Renal pelvis (tissue), 4 donors: ENCODE results near the gene ADAM15. TPM values are rescaled to one million over a fixed set of nuclear protein-coding genes. Genes with fewer than 3 reads are reported as not detected.

Source experiments
- DNase-seq: peaks from one replicate; pipeline ENCODE4 v3.0.0-alpha.2; 2013
- polyA plus RNA-seq, 3 donors: library from polyadenylated mRNA; unstranded; fragments of 120-200 nt; gene quantifications; one replicate each; pipeline ENCODE4 v1.2.1, GENCODE V29; 2013; ENCODE audit not compliant: insufficient read length in 3 of 3

The ADAM15 gene
- polyA plus RNA-seq, 3 donors = 57.5 to 62.8 (median 58.0) TPM

DNA sequence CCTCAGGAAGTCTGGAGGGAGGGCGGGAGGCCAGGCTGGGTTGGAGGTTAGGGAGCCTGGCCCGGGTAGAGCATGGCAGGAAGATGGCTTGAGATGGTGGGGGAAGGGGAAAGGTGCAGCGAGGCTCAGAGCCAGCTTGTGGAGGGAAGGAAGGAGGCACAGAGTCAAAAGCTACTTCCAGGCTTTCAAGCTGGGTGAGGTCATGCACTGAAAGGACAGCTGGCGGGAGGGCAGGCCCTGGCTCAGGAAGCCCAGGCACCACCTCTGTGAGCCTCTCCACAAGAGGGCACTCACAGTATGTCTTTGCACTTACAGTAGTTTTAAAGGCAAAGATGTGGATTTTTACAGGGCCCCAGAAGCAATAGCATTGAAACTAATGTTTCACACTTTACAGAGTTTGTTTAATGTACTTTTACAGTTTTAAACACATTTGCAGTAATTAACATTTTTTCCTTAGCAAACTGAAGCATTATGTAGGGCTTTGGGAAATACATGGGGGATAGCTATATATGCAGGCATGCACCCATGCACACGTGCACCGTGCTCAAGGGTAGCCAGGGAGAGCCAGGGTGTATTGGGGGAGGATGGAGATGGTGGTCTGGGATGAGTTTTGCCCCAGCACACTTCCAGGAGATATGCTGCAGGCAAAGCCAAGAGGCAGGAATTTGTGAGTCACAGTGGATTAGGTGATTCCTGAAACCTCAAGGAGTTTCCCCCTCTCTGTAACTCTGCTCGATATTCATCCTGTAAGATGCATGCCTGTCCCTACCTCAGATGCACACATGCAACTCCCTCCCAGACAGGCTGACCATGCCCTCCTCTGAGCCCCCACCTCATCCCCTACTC is 6.1 kb upstream of the ADAM15 start:
- peak; percentile 36 for DNase-seq

DNA sequence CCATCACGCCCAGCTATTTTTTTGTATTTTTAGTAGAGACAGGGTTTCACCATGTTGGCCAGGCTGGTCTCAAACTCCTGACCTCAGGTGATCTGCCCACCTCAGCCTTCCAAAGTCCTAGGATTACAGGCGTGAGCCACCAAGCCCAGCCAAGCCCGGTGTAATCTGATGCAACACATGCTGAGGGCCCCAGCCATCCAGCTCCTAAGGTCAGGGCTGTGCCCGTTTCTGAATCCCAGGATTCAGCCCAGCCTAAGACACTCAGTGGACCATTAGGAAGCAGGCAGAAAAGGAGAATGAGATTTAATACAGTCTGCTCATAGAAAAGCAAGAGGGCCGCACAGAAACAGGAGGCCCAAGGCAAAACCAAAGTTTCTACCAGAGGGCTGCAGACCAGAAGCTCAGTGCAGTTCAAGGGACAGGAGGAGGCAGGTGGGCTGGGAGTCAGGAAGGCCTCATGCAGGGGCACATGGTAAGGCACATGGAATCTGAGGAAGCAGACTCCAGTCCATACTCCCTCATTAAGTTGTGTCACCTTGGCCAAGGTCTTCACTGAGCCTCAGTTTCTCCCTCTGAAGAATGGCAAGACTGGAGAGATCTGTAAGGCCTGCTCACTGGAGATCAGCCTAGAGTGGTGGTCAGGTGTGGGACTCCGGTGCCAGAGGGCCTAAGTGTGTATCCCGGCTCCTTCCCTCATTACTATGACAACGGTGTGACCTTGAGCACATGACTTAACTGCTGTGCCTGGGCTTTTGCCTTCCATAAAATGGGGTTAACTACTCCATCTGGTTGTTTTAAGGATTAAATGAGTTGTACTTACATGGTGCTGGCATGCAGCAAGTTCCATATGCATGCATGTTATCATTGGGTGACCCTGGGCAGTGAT is 2.4 kb upstream of the ADAM15 start:
- DNase-seq = no peak

DNA sequence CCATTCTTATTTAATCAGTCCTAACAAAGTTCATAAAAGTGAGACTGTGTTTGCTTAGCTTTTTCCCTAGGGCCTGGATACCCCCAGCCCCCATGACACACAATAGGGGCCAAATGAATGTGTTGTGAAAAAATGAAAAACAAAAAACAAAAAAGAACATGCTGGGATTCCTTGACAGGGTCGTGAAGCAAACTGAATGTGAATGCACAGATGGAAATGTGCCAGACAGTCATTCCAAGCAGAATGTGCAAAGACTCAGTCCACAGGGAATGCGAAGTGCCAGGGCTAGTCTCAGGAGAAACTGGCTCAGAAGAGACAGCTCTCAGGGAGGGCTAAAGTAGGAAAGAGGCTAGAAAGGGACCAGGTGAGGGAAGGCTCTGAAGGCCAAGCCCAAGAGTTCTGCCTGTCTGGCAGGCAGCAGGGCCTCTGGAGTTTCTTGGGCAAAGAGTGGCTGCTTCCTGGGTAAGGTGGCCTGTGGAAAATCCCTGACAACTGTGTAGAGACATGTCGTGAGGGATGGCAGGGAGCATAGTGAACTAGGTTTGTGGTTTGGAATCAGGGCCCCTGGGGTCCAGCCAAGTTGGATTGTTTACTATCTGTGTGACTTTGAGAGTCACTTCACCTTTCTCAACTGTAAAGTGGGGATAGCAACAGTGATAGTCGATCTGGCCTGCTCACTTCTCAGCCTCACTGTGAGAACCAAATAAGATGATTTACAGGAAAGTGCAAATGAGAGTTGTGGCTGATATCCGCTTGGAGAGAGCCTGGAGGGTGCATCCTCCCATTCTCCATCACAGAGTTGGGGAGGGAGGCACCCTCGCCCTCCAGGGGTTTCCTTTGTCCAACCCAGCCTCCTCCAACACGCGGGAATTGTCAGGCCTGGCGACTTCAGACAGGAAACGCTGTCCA is 1.2 kb upstream of the ADAM15 start:
- DNase-seq = no peak

DNA sequence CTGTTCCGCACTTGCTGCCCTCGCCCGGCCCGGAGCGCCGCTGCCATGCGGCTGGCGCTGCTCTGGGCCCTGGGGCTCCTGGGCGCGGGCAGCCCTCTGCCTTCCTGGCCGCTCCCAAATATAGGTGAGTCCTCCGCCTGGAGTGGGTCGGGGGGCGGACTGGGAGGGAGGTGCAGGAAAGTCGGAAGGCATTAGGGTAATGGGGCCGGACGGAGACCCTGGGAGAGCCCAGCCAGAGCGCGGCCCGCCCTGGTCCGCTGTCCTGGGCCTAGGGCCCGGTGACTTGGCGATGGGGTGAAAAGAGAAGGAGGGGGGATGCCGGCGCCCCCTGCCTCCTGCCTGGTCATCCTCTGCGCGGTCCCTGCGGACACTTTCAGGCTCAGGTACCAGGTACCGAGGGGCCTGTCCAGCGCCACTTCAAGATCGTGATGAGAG is 243 bp downstream of the ADAM15 start:
- DNase-seq = no peak

DNA sequence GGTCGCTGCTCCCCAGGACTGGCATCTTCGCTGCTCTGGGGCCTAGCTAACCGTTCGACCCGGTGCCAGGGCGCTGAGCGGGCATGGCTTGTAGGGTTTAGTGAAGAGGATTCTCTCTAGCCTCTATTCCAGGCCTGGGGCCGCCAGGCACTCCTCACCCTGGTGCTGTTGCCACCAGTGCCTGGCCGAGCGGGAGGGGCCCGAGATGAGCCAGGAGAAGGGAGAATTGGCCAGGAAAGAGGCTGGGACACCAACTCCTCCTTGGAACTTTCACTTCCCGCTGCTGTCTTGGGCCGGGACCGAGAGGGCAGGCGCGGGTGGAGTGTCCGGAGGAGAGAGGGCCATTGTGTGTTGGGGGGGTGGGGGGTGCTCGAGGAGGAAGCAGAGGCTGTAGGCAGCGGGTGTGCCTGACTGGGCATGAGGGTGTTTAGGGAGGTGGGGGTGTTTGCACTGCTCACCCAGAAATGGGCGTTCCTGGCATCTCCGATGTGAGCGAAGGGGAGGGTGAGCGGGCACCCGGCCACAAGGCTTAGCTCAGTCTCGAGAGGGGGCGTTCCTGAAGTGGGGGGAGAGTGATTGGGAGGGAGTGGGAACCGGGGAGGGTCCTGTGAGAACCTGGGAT is 772 bp downstream of the ADAM15 start:
- no peak for DNase-seq

DNA sequence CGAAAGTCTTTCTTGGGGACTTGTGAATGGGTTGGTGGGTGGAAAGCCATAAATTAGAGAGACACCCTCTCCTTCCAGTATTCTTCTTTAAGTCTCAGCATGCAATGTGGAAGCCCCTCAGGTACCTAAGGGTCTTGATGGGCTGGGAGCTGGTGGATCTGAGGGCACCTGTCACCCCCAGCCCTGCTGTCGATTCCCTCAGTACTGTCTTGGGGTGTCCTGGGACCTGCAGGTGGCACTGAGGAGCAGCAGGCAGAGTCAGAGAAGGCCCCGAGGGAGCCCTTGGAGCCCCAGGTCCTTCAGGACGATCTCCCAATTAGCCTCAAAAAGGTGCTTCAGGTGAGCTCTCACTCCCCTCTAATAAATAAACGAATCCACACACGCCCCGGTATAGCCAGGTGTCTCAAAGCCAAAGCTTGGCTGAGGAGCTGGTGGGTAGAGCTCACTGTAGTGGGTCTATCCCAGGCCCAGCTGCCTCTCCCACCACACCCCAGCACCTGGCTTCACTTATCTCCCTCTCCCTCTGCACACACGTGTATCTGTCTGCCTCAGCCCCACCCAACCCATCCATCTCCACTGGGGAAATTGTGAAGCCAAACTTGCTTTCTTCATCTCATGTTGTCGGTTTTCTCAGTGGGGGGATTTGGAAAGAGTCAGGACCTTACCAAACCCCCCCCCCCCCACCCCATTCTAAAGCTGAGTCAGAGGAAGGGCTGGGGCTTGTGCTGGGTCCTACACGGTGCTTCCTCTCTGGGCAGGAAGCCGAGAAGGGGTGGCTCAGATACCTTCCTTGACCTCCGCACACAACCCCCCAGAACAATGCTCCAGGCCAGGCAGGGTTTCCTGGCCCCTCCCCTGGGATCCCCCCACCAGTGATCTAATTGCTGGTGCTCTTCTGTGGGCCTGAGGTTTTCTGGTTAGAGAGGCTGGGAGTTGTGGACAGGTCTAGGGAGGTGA is 1.6 kb downstream of the ADAM15 start:
- no peak for DNase-seq

DNA sequence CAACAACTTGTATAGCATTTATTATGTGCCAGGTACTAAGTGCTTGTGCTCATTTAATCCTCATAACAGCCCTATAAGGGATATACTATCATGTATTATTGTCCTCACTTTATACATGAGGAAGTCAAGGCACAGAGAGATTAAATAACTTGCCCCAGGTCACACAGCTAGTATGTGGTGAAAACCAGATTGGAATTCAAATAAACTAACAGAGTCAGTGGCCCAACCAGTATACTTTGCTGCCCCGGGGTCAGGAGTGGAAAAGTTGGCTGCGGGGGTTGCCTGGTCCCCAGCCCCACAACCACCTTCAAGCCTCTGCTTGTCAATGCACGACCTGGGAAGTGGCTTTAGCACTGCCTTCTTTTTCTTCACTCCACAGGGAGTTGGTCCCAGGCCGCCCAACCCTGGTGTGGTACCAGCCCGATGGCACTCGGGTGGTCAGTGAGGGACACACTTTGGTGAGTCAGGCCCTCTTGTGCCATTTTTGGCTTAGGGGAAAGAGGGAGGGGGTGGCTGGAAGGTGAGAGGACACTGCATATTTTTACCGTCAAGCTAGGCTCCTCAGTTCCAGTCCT is 2.5 kb downstream of the ADAM15 start:
- no peak for DNase-seq

DNA sequence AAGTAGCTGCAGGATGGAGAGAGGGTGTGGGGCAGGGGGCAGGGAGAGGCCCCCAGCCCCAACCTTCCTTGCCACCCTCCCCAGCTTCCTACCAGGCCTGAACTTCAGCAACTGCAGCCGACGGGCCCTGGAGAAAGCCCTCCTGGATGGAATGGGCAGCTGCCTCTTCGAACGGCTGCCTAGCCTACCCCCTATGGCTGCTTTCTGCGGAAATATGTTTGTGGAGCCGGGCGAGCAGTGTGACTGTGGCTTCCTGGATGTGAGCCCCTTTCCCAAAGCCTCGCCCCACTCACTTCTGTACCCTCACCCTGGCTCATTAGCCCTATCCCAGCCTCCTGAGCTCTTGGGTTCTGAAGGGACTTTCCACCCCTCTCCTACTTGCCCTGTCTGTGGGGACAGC is 6.0 kb downstream of the ADAM15 start:
- no peak for DNase-seq

DNA sequence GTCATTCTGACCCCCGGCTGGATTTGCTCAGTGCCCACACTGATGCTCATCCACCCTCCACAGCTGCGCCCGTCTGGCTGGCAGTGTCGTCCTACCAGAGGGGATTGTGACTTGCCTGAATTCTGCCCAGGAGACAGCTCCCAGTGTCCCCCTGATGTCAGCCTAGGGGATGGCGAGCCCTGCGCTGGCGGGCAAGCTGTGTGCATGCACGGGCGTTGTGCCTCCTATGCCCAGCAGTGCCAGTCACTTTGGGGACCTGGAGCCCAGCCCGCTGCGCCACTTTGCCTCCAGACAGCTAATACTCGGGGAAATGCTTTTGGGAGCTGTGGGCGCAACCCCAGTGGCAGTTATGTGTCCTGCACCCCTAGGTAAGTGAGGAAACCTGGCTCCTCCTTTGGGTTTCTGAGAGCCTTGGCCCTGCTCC is 6.7 kb downstream of the ADAM15 start:
- DNase-seq = no peak

DNA sequence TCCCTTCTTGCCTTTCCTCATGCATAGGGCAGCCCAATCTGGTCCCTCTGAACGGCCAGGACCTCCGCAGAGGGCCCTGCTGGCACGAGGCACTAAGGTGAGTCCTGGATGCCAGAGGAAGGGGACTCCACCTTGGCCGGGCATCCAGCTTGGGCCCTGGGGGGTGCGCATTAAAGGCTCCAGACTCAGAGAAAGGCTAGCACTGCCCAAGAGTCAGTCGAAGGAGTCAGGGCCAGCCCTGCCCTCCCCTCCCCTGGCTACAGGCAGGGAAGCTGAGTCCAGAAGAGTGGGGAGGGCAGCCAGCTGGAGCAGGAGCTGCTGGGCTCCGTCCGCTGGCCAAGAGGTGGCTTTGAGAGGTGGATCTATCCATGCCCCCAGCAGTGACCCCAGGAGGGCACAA is 9.6 kb downstream of the ADAM15 start:
- no peak for DNase-seq

DNA sequence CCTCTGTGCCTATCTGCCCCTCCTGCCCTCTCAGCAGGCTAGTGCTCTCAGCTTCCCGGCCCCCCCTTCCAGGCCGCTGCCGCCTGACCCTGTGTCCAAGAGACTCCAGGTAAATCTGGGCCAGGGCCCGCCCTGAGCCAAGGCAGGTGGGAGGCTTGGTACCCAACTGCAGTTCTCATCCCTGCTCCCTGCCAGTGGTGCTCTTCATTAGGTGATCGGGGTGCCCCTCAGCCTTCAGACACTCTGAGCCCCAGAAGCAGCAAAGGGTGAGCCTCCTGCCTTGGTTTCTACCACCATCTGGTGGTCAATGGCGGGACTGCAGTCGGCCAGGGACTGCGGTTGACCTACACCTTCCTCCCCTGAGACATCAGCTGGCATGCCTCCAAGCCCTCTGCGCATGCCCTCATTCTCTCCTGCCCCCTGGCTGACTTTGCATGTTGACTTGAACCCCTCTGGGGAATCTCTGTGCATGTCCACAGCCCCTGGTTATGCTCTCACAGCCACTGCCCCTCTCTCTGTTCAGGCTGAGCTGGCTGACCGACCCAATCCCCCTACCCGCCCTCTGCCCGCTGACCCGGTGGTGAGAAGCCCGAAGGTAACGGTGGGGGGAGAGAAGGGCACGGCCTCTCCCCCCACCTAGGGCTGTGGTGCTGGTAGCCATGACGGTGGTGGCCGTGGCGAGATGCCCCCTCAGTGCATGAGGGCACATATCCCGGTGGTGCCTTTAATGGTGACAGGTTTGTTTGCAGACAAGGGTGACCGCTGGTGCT is 10.4 kb downstream of the ADAM15 start:
- DNase-seq = no peak

DNA sequence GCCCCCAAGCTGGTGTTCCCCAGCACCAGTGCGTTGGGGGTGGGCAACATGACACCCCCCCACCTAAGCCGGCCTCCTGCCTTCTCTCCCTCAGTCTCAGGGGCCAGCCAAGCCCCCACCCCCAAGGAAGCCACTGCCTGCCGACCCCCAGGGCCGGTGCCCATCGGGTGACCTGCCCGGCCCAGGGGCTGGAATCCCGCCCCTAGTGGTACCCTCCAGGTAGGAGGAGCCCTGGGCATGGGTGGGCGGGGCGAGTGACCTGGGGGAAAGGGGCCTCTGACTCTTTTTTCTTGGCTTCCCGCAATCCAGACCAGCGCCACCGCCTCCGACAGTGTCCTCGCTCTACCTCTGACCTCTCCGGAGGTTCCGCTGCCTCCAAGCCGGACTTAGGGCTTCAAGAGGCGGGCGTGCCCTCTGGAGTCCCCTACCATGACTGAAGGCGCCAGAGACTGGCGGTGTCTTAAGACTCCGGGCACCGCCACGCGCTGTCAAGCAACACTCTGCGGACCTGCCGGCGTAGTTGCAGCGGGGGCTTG is 11.1 kb downstream of the ADAM15 start:
- no peak for DNase-seq

DNA sequence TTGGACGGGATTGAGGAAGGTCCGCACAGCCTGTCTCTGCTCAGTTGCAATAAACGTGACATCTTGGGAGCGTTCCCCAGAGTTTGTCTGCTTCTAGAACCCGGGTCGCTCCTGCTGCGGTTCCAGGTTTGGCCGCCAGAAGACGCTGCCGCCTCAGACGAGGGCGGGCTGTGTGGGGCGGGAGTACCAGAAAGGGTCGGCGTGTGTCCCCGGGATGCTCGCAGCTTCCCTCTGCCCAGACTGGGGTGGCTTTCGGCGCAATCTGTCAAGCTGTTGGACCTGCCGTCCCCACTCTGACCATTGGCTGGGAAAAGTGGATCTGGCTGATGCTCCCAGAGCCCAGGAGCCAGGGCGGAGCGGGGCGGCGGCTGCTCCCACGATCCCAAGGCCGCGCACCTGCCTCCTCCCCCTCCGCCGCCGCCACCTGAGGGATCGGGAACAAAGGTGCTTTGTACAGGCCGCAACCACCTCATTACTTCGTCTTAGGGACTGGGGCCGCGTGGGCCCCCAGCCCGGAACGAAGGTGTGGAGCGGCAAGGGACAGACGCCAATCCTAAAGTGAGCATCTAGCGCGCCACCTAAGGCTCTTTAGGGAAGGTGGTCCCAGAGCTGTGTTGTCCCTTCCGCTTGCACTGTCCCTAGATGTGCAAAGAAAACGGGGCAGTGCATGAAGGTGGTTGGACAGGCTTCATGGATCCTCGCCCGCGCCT is 11.7 kb downstream of the ADAM15 start:
- no peak for DNase-seq

DNA sequence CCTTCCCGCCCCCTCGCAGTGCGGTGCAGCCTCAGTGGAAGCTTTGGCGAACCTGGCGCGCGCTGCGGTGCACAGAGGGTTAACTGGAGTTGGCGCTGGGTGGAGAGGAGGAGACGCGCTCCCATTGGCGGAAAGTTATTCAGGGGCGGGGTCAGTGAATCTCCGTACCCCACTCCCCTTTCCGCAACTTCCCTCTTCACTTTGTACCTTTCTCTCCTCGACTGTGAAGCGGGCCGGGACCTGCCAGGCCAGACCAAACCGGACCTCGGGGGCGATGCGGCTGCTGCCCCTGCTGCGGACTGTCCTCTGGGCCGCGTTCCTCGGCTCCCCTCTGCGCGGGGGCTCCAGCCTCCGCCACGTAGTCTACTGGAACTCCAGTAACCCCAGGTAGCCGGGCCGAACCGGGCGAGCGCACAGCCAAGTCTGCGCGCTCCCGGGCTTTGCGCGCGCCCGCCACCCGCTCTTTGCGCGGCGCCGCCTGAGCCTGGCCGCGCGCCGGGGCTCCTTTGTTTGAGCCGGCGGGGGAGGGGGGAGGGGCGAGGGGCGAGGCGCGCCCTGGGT is 12.5 kb downstream of the ADAM15 start, which contains the start of gene EFNA4:
TSS of gene EFNA4 (plus strand) at position 191 of the 561 bp plus-strand sequence. CDS start at position 275, 84 bp downstream.
- peak; percentile 93 for DNase-seq

DNA sequence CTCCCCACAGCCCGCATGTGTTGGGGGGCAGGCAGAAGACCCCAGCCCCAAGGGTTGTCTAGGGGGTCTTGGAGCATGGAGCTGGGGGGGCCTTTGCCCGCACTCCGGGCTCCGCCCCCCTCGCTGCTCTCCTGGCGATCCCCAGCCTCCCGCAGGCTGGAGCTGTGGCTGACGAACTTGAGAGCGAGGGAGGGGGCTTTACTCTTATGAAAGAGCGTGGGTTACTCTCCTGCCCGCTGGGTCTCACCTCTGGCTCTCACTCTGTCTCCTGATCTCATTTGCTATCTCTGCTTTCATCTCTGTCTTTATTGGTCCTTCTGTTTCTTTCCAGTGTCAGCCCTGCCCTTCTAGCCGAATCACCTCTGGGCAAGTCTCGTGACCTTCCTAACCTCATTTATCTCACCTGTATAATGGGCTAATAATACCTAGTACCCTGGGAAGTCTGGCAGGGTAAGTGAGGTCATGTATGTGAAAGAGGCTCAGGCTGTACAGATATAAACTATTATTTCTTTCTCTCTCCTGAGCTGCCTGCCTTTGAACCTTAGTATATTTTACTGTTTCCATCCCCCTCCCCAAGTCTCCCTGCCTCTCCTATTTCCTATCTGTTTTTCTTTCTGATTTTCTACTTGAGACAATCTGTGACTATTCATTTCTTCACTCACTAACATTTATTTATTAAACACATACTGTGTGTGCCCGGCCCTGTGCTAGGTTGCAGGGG is 13.2 kb downstream of the ADAM15 start:
- DNase-seq = no peak

DNA sequence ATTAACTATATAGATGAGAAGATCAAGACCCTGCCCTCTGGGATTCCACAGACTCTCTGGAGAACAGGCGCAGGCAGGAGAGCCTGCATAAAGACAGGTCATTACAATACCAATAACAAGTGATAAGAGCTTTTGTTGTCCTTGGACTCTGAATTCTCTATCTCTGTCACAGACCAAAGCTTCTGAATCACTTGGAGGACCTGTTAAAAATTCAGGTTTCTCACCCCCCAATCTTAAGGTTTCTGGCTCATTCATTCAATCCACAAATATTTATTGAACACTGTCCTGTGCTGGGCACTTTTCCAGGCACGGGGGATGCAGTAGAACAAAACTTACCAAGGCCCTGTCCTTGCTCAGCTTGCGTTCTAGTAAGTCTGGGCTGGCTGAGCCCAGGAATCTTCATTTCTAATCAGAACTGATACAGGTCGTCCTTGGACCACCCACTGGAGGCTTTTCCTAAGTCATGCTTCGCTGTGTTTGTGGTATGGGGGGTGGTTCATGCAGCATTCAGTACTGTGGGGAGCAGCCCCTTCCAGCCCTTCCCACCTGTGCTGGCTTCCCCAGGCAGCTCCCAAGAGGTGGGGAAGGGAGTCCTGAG is 13.8 kb downstream of the ADAM15 start:
- DNase-seq = no peak
